ENCODE measurements around the gene TBC1D3B.
"Not testable (repeated sequence)": the region's sequence is repeated elsewhere in the genome, so short reads cannot be mapped to it uniquely, and the experiment has no call there.

The TBC1D3B gene

GRCh38 chr17:36198831-36199465 lies 22.5 kb upstream of the TBC1D3B start:
- DNase-seq, result peak; percentile 95 to 100

GRCh38 chr17:36197387-36197703 lies 20.9 kb upstream of the TBC1D3B start:
- peak; percentile 85 to 97 for DNase-seq

- DNase-seq, result no peak
Observed at GRCh38 chr17:36196131-36196486, 19.7 kb upstream of the TBC1D3B start.

GRCh38 chr17:36195434-36196130 lies 19.1 kb upstream of the TBC1D3B start:
- peak; percentile 47 to 92 for DNase-seq

- peak; percentile 39 to 89 for DNase-seq
Observed at GRCh38 chr17:36194832-36195433, 18.5 kb upstream of the TBC1D3B start.

- DNase-seq, result peak; percentile 38 to 93
Observed at GRCh38 chr17:36194147-36194831, 17.9 kb upstream of the TBC1D3B start.

- peak in 1 of 2 donors; percentile 80 for DNase-seq
Observed at GRCh38 chr17:36193216-36193775, 16.9 kb upstream of the TBC1D3B start.

GRCh38 chr17:36190549-36191330 lies 14.3 kb upstream of the TBC1D3B start:
- DNase-seq, result not testable (repeated sequence)

GRCh38 chr17:36189993-36190392 lies 13.6 kb upstream of the TBC1D3B start:
- DNase-seq, result peak in 1 of 2 donors; percentile 69

GRCh38 chr17:36188891-36189306 lies 12.5 kb upstream of the TBC1D3B start:
- peak; percentile 97 to 99 for DNase-seq

- peak; percentile 85 to 90 for DNase-seq
Observed at GRCh38 chr17:36187943-36188665, 11.7 kb upstream of the TBC1D3B start.

- peak in 1 of 2 donors; percentile 64 for DNase-seq
Observed at GRCh38 chr17:36186810-36187763, 10.7 kb upstream of the TBC1D3B start.

- no peak for DNase-seq
Observed at GRCh38 chr17:36185416-36185815, 9.0 kb upstream of the TBC1D3B start.

- DNase-seq, result peak in 1 of 2 donors; percentile 33
Observed at GRCh38 chr17:36184023-36184765, 7.8 kb upstream of the TBC1D3B start.

GRCh38 chr17:36183001-36183971 lies 6.8 kb upstream of the TBC1D3B start:
- DNase-seq, result peak; percentile 63 to 93

GRCh38 chr17:36182176-36183000 lies 6.0 kb upstream of the TBC1D3B start:
- peak in 1 of 2 donors; percentile 40 for DNase-seq

- peak in 1 of 2 donors; percentile 30 for DNase-seq
Observed at GRCh38 chr17:36181446-36182175, 5.2 kb upstream of the TBC1D3B start.
